Measurements from ENCODE around the gene CCDC146. TPM values are rescaled to one million over a fixed set of nuclear protein-coding genes. Genes with fewer than 3 reads are reported as not detected.

Gene CCDC146
- total RNA-seq, 1 donor from 2014 or later: 16.7 TPM

GRCh38 chr7:77276120-77276519, 153.7 kb downstream of the CCDC146 start:
- no peaks in the 10 kb centered on the region for H3K9me3 ChIP-seq (ENCODE audit: control insufficient read depth in 3 of 3, low read length in 3 of 3)
- H3K4me3 ChIP-seq (ENCODE audit: low read length in 3 of 3): no peak overlapping the region
- H3K36me3 ChIP-seq (ENCODE audit: control insufficient read depth in 3 of 3, insufficient read depth in 3 of 3, low read length in 3 of 3): peaks cover 0 to 3% (median 0%) of the 10 kb centered on the region in 3 donors
- no peaks in the 10 kb centered on the region for H3K27me3 ChIP-seq (ENCODE audit: control insufficient read depth in 3 of 3, insufficient read depth in 3 of 3, low read length in 3 of 3)
- H3K27ac ChIP-seq (ENCODE audit: low read depth, low read length): no peak overlapping the region
- H3K9ac ChIP-seq (ENCODE audit: low read depth in 1 of 3, low read length in 3 of 3): no peak overlapping the region
- no peaks in the 10 kb centered on the region for H3K4me1 ChIP-seq (ENCODE audit: control insufficient read depth in 3 of 3, insufficient read depth in 3 of 3, low read length in 3 of 3)

GRCh38 chr7:77281780-77282478, 159.5 kb downstream of the CCDC146 start:
- Histone ChIP-seq H3K9me3 (ENCODE audit: control insufficient read depth in 3 of 3, low read length in 3 of 3) (no peaks in the 10 kb centered on the region), H3K4me1 (ENCODE audit: control insufficient read depth in 3 of 3, insufficient read depth in 3 of 3, low read length in 3 of 3) (peaks cover 6 to 15% (median 9%) of the 10 kb centered on the region in 3 donors), H3K27me3 (ENCODE audit: control insufficient read depth in 3 of 3, insufficient read depth in 3 of 3, low read length in 3 of 3) (no peaks in the 10 kb centered on the region), H3K27ac (ENCODE audit: low read depth, low read length) (no peak overlapping the region), H3K4me3 (ENCODE audit: low read length in 3 of 3) (no peak overlapping the region), H3K9ac (ENCODE audit: low read depth in 1 of 3, low read length in 3 of 3) (no peak overlapping the region), H3K36me3 (ENCODE audit: control insufficient read depth in 3 of 3, insufficient read depth in 3 of 3, low read length in 3 of 3) (no peaks in the 10 kb centered on the region)

- Histone ChIP-seq H3K9ac (ENCODE audit: low read depth in 1 of 3, low read length in 3 of 3) (no peak overlapping the region), H3K27me3 (ENCODE audit: control insufficient read depth in 3 of 3, insufficient read depth in 3 of 3, low read length in 3 of 3) (no peaks in the 10 kb centered on the region), H3K27ac (ENCODE audit: low read depth, low read length) (no peak overlapping the region), H3K4me3 (ENCODE audit: low read length in 3 of 3) (no peak overlapping the region), H3K36me3 (ENCODE audit: control insufficient read depth in 3 of 3, insufficient read depth in 3 of 3, low read length in 3 of 3) (no peaks in the 10 kb centered on the region), H3K4me1 (ENCODE audit: control insufficient read depth in 3 of 3, insufficient read depth in 3 of 3, low read length in 3 of 3) (peaks cover 6 to 15% (median 9%) of the 10 kb centered on the region in 3 donors), H3K9me3 (ENCODE audit: control insufficient read depth in 3 of 3, low read length in 3 of 3) (no peaks in the 10 kb centered on the region)
Observed at GRCh38 chr7:77282897-77283296, 160.5 kb downstream of the CCDC146 start.

- H3K36me3 ChIP-seq (ENCODE audit: control insufficient read depth in 3 of 3, insufficient read depth in 3 of 3, low read length in 3 of 3): peaks cover 0 to 6% (median 3%) of the 10 kb centered on the region in 3 donors
- no peaks in the 10 kb centered on the region for H3K9me3 ChIP-seq (ENCODE audit: control insufficient read depth in 3 of 3, low read length in 3 of 3)
- H3K9ac ChIP-seq (ENCODE audit: low read depth in 1 of 3, low read length in 3 of 3): no peak overlapping the region
- no peak overlapping the region for H3K4me3 ChIP-seq (ENCODE audit: low read length in 3 of 3)
- H3K27ac ChIP-seq (ENCODE audit: low read depth, low read length): no peak overlapping the region
- no peaks in the 10 kb centered on the region for H3K27me3 ChIP-seq (ENCODE audit: control insufficient read depth in 3 of 3, insufficient read depth in 3 of 3, low read length in 3 of 3)
- peaks cover 6 to 20% (median 9%) of the 10 kb centered on the region in 3 donors for H3K4me1 ChIP-seq (ENCODE audit: control insufficient read depth in 3 of 3, insufficient read depth in 3 of 3, low read length in 3 of 3)
Observed at GRCh38 chr7:77284005-77284404, 161.6 kb downstream of the CCDC146 start.

- Histone ChIP-seq H3K9ac (ENCODE audit: low read depth in 1 of 3, low read length in 3 of 3) (no peak overlapping the region), H3K4me1 (ENCODE audit: control insufficient read depth in 3 of 3, insufficient read depth in 3 of 3, low read length in 3 of 3) (peaks cover 6 to 20% (median 9%) of the 10 kb centered on the region in 3 donors), H3K27me3 (ENCODE audit: control insufficient read depth in 3 of 3, insufficient read depth in 3 of 3, low read length in 3 of 3) (no peaks in the 10 kb centered on the region), H3K9me3 (ENCODE audit: control insufficient read depth in 3 of 3, low read length in 3 of 3) (no peaks in the 10 kb centered on the region), H3K36me3 (ENCODE audit: control insufficient read depth in 3 of 3, insufficient read depth in 3 of 3, low read length in 3 of 3) (peaks cover 0 to 6% (median 3%) of the 10 kb centered on the region in 3 donors), H3K4me3 (ENCODE audit: low read length in 3 of 3) (no peak overlapping the region), H3K27ac (ENCODE audit: low read depth, low read length) (no peak overlapping the region)
Observed at GRCh38 chr7:77284616-77285015, 162.2 kb downstream of the CCDC146 start.

- no peaks in the 10 kb centered on the region for H3K27me3 ChIP-seq (ENCODE audit: control insufficient read depth in 3 of 3, insufficient read depth in 3 of 3, low read length in 3 of 3)
- H3K9me3 ChIP-seq (ENCODE audit: control insufficient read depth in 3 of 3, low read length in 3 of 3): no peaks in the 10 kb centered on the region
- peaks cover 0 to 13% (median 3%) of the 10 kb centered on the region in 3 donors for H3K36me3 ChIP-seq (ENCODE audit: control insufficient read depth in 3 of 3, insufficient read depth in 3 of 3, low read length in 3 of 3)
- H3K4me1 ChIP-seq (ENCODE audit: control insufficient read depth in 3 of 3, insufficient read depth in 3 of 3, low read length in 3 of 3): peaks cover 0 to 5% (median 0%) of the 10 kb centered on the region in 3 donors
- H3K27ac ChIP-seq (ENCODE audit: low read depth, low read length): no peak overlapping the region
- no peak overlapping the region for H3K9ac ChIP-seq (ENCODE audit: low read depth in 1 of 3, low read length in 3 of 3)
- no peak overlapping the region for H3K4me3 ChIP-seq (ENCODE audit: low read length in 3 of 3)
Observed at GRCh38 chr7:77288676-77289320, 166.4 kb downstream of the CCDC146 start.

- no peak overlapping the region for H3K27ac ChIP-seq (ENCODE audit: low read depth, low read length)
Observed at GRCh38 chr7:77289387-77289786, 167.0 kb downstream of the CCDC146 start.

GRCh38 chr7:77290425-77290824, 168.0 kb downstream of the CCDC146 start:
- Histone ChIP-seq H3K36me3 (ENCODE audit: control insufficient read depth in 3 of 3, insufficient read depth in 3 of 3, low read length in 3 of 3) (peaks cover 3 to 13% (median 5%) of the 10 kb centered on the region in 3 donors), H3K9me3 (ENCODE audit: control insufficient read depth in 3 of 3, low read length in 3 of 3) (no peaks in the 10 kb centered on the region), H3K27ac (ENCODE audit: low read depth, low read length) (no peak overlapping the region), H3K4me1 (ENCODE audit: control insufficient read depth in 3 of 3, insufficient read depth in 3 of 3, low read length in 3 of 3) (peaks cover 0 to 5% (median 0%) of the 10 kb centered on the region in 3 donors), H3K27me3 (ENCODE audit: control insufficient read depth in 3 of 3, insufficient read depth in 3 of 3, low read length in 3 of 3) (no peaks in the 10 kb centered on the region), H3K4me3 (ENCODE audit: low read length in 3 of 3) (no peak overlapping the region), H3K9ac (ENCODE audit: low read depth in 1 of 3, low read length in 3 of 3) (no peak overlapping the region)

More at GRCh38 chr7:77289387-77289786, 167.0 kb downstream of the CCDC146 start:
- H3K9me3 ChIP-seq (ENCODE audit: control insufficient read depth in 3 of 3, low read length in 3 of 3): no peaks in the 10 kb centered on the region
- no peak overlapping the region for H3K9ac ChIP-seq (ENCODE audit: low read depth in 1 of 3, low read length in 3 of 3)
- H3K36me3 ChIP-seq (ENCODE audit: control insufficient read depth in 3 of 3, insufficient read depth in 3 of 3, low read length in 3 of 3): peaks cover 3 to 13% (median 5%) of the 10 kb centered on the region in 3 donors
- peaks cover 0 to 5% (median 0%) of the 10 kb centered on the region in 3 donors for H3K4me1 ChIP-seq (ENCODE audit: control insufficient read depth in 3 of 3, insufficient read depth in 3 of 3, low read length in 3 of 3)
- no peaks in the 10 kb centered on the region for H3K27me3 ChIP-seq (ENCODE audit: control insufficient read depth in 3 of 3, insufficient read depth in 3 of 3, low read length in 3 of 3)
- H3K4me3 ChIP-seq (ENCODE audit: low read length in 3 of 3): no peak overlapping the region

- no peaks in the 10 kb centered on the region for H3K9me3 ChIP-seq (ENCODE audit: control insufficient read depth in 3 of 3, low read length in 3 of 3)
- no peak overlapping the region for H3K9ac ChIP-seq (ENCODE audit: low read depth in 1 of 3, low read length in 3 of 3)
- H3K27me3 ChIP-seq (ENCODE audit: control insufficient read depth in 3 of 3, insufficient read depth in 3 of 3, low read length in 3 of 3): no peaks in the 10 kb centered on the region
- no peak overlapping the region for H3K4me3 ChIP-seq (ENCODE audit: low read length in 3 of 3)
- peaks cover 0 to 5% (median 0%) of the 10 kb centered on the region in 3 donors for H3K4me1 ChIP-seq (ENCODE audit: control insufficient read depth in 3 of 3, insufficient read depth in 3 of 3, low read length in 3 of 3)
- H3K36me3 ChIP-seq (ENCODE audit: control insufficient read depth in 3 of 3, insufficient read depth in 3 of 3, low read length in 3 of 3): peaks cover 3 to 15% (median 5%) of the 10 kb centered on the region in 3 donors
- H3K27ac ChIP-seq (ENCODE audit: low read depth, low read length): no peak overlapping the region
Observed at GRCh38 chr7:77293046-77293445, 170.6 kb downstream of the CCDC146 start.

GRCh38 chr7:77295549-77295948, 173.1 kb downstream of the CCDC146 start:
- no peak overlapping the region for H3K9ac ChIP-seq (ENCODE audit: low read depth in 1 of 3, low read length in 3 of 3)
- no peak overlapping the region for H3K4me3 ChIP-seq (ENCODE audit: low read length in 3 of 3)
- no peak overlapping the region for H3K27ac ChIP-seq (ENCODE audit: low read depth, low read length)
- no peaks in the 10 kb centered on the region for H3K9me3 ChIP-seq (ENCODE audit: control insufficient read depth in 3 of 3, low read length in 3 of 3)
- no peaks in the 10 kb centered on the region for H3K27me3 ChIP-seq (ENCODE audit: control insufficient read depth in 3 of 3, insufficient read depth in 3 of 3, low read length in 3 of 3)
- no peaks in the 10 kb centered on the region for H3K4me1 ChIP-seq (ENCODE audit: control insufficient read depth in 3 of 3, insufficient read depth in 3 of 3, low read length in 3 of 3)
- peaks cover 0 to 9% (median 5%) of the 10 kb centered on the region in 3 donors for H3K36me3 ChIP-seq (ENCODE audit: control insufficient read depth in 3 of 3, insufficient read depth in 3 of 3, low read length in 3 of 3)

Measured in skeletal muscle tissue (tissue), 4 donors.